ENCODE results near the gene SSBP2. TPM values are rescaled to one million over a fixed set of nuclear protein-coding genes. Genes with fewer than 3 reads are reported as not detected.
"Not testable (repeated sequence)": the region's sequence is repeated elsewhere in the genome, so short reads cannot be mapped to it uniquely, and the experiment has no call there.

Gene SSBP2
- total and polyA plus RNA-seq, 3 experiments from 2014 or later, result 9.2 to 21.8 (median 10.4) TPM

DNA sequence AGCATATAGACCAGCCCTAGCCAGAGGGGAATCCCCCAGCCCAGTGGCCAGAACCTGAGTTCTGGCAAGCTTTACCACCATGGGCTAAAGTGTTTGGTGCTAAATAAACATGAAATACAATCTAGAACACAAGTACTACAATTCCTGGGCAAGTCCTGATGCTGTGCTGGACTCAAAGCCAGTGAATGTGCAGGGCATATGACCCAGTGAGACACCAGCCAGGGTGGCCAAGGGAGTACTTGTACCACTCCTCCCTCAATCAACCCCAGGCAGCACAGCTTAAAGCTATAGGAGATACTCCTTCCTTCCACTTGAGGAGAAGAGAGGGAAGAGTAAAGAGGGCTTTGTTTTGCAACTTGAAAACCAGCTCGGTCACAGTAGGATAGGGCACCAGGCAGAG is 63.6 kb downstream of the SSBP2 start:
- CTCF ChIA-PET, result no interaction called here
- no peak overlapping the region for H3K4me3 Mint-ChIP-seq
- H3K27ac Mint-ChIP-seq, result peak overlapping the region in 1 of 8 donors; percentile 32

DNA sequence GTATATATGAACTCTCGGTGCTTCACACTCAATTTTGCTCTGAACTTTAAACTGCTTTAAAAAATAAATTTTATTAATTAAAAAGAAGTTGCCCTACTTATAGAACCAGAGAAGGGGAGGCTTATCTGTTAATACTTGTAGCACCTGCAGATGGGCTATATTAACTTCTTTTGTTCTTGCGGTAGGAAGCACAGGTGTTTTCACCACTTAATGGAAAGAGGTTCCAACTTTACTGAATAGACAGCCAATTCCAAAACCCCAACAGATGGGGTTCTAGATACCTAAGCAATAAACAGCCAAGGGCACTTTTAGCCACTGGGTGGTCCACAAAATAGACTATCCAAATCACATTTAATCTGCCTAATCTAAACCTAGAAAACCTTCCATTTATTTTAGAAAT is 65.4 kb downstream of the SSBP2 start:
- no peak for DNase-seq
- Mint-ChIP-seq H3K27me3 (no peaks in the 10 kb centered on the region), H3K36me3 (peaks cover 8 to 65% (median 29%) of the 10 kb centered on the region in 3 donors), H3K4me3 (no peak overlapping the region), H3K4me1 (peaks cover 2 to 13% (median 4%) of the 10 kb centered on the region in 3 donors), H3K27ac (no peak overlapping the region), H3K9me3 (peaks cover 14 to 44% (median 33%) of the 10 kb centered on the region in 5 donors)
- POLR2A ChIA-PET, result no interaction called here
- Histone ChIP-seq H3K4me1 (ENCODE audit: insufficient read depth, low read length) (no peaks in the 10 kb centered on the region), H3K36me3 (ENCODE audit: insufficient read depth, low read length) (no peaks in the 10 kb centered on the region), H3K4me3 (ENCODE audit: low read length) (no peak overlapping the region), H3K27me3 (ENCODE audit: insufficient read depth, low read length, poor library complexity, severe bottlenecking) (no peaks in the 10 kb centered on the region), H3K9me3 (ENCODE audit: low read length) (no peaks in the 10 kb centered on the region), H3K27ac (ENCODE audit: low read depth, low read length) (no peak overlapping the region)
- CTCF ChIA-PET, result no interaction called here

More for the DNA sequence above, 63.6 kb downstream of the SSBP2 start:
- no peaks in the 10 kb centered on the region for H3K9me3 ChIP-seq (ENCODE audit: low read length)
- peaks cover 0 to 1% of the 10 kb centered on the region in 2 donors for H3K27me3 Mint-ChIP-seq
- peaks cover 14 to 54% (median 42%) of the 10 kb centered on the region in 5 donors for H3K9me3 Mint-ChIP-seq
- H3K36me3 ChIP-seq (ENCODE audit: insufficient read depth, low read length), result no peaks in the 10 kb centered on the region
- peaks cover 6 to 68% (median 31%) of the 10 kb centered on the region in 3 donors for H3K36me3 Mint-ChIP-seq
- H3K4me1 ChIP-seq (ENCODE audit: insufficient read depth, low read length), result no peaks in the 10 kb centered on the region
- DNase-seq, result no peak
- peaks cover 2 to 14% (median 4%) of the 10 kb centered on the region in 3 donors for H3K4me1 Mint-ChIP-seq
- H3K27me3 ChIP-seq (ENCODE audit: insufficient read depth, low read length, poor library complexity, severe bottlenecking), result no peaks in the 10 kb centered on the region
- no peak overlapping the region for H3K4me3 ChIP-seq (ENCODE audit: low read length)
- POLR2A ChIA-PET, result no interaction called here
- H3K27ac ChIP-seq (ENCODE audit: low read depth, low read length), result no peak overlapping the region

DNA sequence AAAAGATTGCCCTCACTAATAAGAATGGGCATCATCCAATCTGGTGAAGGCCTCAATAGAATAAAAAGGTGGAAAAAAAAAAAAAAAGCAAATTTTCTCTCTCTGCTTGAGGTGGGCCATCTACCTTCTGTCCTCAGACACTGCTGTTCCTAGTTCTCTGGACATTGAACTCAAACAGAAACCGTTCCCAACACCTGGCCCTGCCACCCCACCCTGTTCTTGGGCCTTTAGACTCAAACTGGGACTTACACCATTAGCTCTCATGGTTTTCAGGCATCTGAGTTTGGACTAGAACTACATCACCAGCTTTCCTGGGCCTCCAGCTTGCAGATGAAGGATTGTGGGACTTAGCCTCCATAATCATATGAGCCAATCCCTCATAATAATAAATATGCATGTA is 71.0 kb downstream of the SSBP2 start:
- DNase-seq, result no peak
- Mint-ChIP-seq H3K9me3 (peaks cover 4 to 17% (median 10%) of the 10 kb centered on the region in 5 donors), H3K36me3 (peaks cover 5 to 45% (median 9%) of the 10 kb centered on the region in 3 donors), H3K4me3 (no peak overlapping the region), H3K27me3 (no peaks in the 10 kb centered on the region), H3K4me1 (peaks cover 2 to 30% (median 4%) of the 10 kb centered on the region in 3 donors), H3K27ac (no peak overlapping the region)
- no peaks in the 10 kb centered on the region for H3K36me3 ChIP-seq (ENCODE audit: insufficient read depth, low read length)
- POLR2A ChIA-PET, result no interaction called here
- H3K4me1 ChIP-seq (ENCODE audit: insufficient read depth, low read length), result no peaks in the 10 kb centered on the region
- no peaks in the 10 kb centered on the region for H3K27me3 ChIP-seq (ENCODE audit: insufficient read depth, low read length, poor library complexity, severe bottlenecking)
- CTCF ChIA-PET, result no interaction called here
- H3K4me3 ChIP-seq (ENCODE audit: low read length), result no peak overlapping the region
- no peak overlapping the region for H3K27ac ChIP-seq (ENCODE audit: low read depth, low read length)
- no peaks in the 10 kb centered on the region for H3K9me3 ChIP-seq (ENCODE audit: low read length)

DNA sequence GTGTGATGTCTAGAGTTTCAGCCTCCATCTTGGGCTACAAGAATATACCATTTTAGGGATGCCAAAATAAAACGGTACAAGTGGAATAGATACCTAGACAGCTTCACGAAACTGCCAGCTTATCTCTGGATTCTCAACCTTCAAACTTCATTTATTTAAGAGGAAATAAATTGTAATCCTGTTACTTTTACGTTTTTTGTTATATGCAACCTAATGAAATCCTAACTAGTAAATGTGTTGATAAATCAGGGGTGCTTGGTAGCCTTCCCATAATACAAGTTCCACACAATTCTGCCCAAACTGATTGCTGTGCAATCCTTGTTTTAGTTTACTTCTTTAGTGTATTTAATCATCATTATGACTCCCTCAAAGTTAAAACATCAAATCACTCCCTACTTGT is 75.5 kb downstream of the SSBP2 start:
- ChIA-PET CTCF (no interaction called here), POLR2A (no interaction called here)
- H3K9me3 Mint-ChIP-seq, result peaks cover 0 to 2% (median 0%) of the 10 kb centered on the region in 5 donors
- no peaks in the 10 kb centered on the region for H3K36me3 ChIP-seq (ENCODE audit: insufficient read depth, low read length)
- H3K27me3 ChIP-seq (ENCODE audit: insufficient read depth, low read length, poor library complexity, severe bottlenecking), result no peaks in the 10 kb centered on the region
- no peaks in the 10 kb centered on the region for H3K4me1 ChIP-seq (ENCODE audit: insufficient read depth, low read length)
- no peak overlapping the region for H3K4me3 Mint-ChIP-seq
- DNase-seq, result no peak
- no peaks in the 10 kb centered on the region for H3K9me3 ChIP-seq (ENCODE audit: low read length)
- peaks cover 0 to 19% (median 0%) of the 10 kb centered on the region in 3 donors for H3K36me3 Mint-ChIP-seq
- H3K27me3 Mint-ChIP-seq, result no peaks in the 10 kb centered on the region
- no peak overlapping the region for H3K27ac ChIP-seq (ENCODE audit: low read depth, low read length)
- H3K4me1 Mint-ChIP-seq, result peaks cover 0 to 26% (median 0%) of the 10 kb centered on the region in 3 donors
- H3K4me3 ChIP-seq (ENCODE audit: low read length), result no peak overlapping the region
- H3K27ac Mint-ChIP-seq, result no peak overlapping the region

DNA sequence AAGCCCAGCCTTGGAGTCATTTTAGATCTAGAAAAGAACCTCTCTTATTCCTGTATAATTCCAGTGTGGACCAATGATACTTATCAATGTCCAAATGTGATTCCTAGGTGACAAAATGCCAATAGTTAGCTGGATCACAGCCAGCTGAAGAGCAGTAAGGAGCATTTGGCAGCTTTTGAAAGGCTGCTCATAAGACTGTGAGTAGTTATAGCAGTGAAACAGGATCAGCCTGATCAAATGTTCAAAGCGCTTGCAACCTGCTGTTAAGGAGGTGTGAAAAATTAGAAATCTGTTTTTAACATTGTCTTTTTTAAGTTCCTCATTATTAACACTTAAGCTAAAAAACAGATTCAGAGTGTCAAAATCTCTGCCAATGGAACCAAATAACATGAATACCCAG is 85.1 kb downstream of the SSBP2 start:
- H3K4me3 ChIP-seq (ENCODE audit: low read length), result no peak overlapping the region
- no peak overlapping the region for H3K27ac Mint-ChIP-seq
- no peak overlapping the region for H3K4me3 Mint-ChIP-seq
- no peaks in the 10 kb centered on the region for H3K36me3 ChIP-seq (ENCODE audit: insufficient read depth, low read length)
- H3K4me1 ChIP-seq (ENCODE audit: insufficient read depth, low read length), result no peaks in the 10 kb centered on the region
- H3K9me3 ChIP-seq (ENCODE audit: low read length), result no peaks in the 10 kb centered on the region
- ChIA-PET POLR2A (no interaction called here), CTCF (no interaction called here)
- peaks cover 0 to 17% (median 0%) of the 10 kb centered on the region in 3 donors for H3K4me1 Mint-ChIP-seq
- no peak overlapping the region for H3K27ac ChIP-seq (ENCODE audit: low read depth, low read length)
- no peaks in the 10 kb centered on the region for H3K27me3 Mint-ChIP-seq
- peaks cover 0 to 3% (median 0%) of the 10 kb centered on the region in 5 donors for H3K9me3 Mint-ChIP-seq
- no peaks in the 10 kb centered on the region for H3K27me3 ChIP-seq (ENCODE audit: insufficient read depth, low read length, poor library complexity, severe bottlenecking)
- peaks cover 1 to 6% (median 5%) of the 10 kb centered on the region in 3 donors for H3K36me3 Mint-ChIP-seq
- no peak for DNase-seq

DNA sequence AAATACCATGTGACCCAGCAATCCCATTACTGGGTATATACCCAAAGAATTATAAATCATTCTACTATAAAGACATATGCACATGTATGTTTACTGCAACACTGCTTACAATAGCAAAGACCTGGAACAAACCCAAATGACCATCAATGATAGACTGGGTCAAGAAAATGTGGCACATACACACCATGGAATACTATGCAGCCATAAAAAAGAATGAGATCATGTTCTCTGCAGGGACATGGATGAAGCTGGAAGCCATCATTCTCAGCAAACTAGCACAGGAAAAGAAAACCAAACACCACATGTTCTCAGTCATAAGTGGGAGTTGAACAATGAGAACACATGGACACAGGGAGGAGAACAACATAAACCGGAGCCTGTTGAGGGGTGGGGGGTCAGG is 90.3 kb downstream of the SSBP2 start:
- H3K27ac ChIP-seq (ENCODE audit: low read depth, low read length); H3K9me3 ChIP-seq (ENCODE audit: low read length); DNase-seq; H3K4me3 Mint-ChIP-seq; H3K4me1 ChIP-seq (ENCODE audit: insufficient read depth, low read length); H3K36me3 ChIP-seq (ENCODE audit: insufficient read depth, low read length); H3K27ac Mint-ChIP-seq; H3K27me3 Mint-ChIP-seq; POLR2A ChIA-PET; H3K4me3 ChIP-seq (ENCODE audit: low read length); H3K9me3 Mint-ChIP-seq; CTCF ChIA-PET; H3K27me3 ChIP-seq (ENCODE audit: insufficient read depth, low read length, poor library complexity, severe bottlenecking): not testable (repeated sequence)
- Mint-ChIP-seq H3K36me3 (peaks cover 1 to 10% (median 2%) of the 10 kb centered on the region in 3 donors), H3K4me1 (peaks cover 0 to 28% (median 5%) of the 10 kb centered on the region in 3 donors)

DNA sequence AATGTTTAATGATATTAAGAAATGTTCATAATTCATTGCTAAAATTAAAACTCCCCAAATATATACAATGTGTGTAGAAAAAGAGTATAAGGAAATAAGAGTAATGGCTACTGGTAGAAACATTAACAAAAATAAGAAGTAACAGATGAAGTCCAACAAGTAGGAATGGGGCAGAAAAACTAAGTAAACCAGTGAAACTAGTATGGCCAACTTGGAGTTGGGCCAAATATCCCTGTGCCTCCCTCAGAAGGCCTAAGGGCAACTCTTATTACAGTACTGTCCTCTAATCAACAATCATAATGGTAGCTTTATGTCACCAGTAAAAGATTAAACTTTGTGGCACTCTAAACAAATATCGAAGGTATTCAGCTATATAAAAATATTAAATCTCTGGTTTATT is 93.5 kb downstream of the SSBP2 start:
- ChIA-PET CTCF (no interaction called here), POLR2A (no interaction called here)
- Mint-ChIP-seq H3K4me1 (peaks cover 0 to 31% (median 5%) of the 10 kb centered on the region in 3 donors), H3K4me3 (no peak overlapping the region), H3K36me3 (peaks cover 0 to 21% (median 6%) of the 10 kb centered on the region in 3 donors), H3K9me3 (peaks cover 0 to 9% (median 3%) of the 10 kb centered on the region in 5 donors), H3K27ac (no peak overlapping the region), H3K27me3 (no peaks in the 10 kb centered on the region)
- DNase-seq, result no peak
- Histone ChIP-seq H3K36me3 (ENCODE audit: insufficient read depth, low read length) (no peaks in the 10 kb centered on the region), H3K4me1 (ENCODE audit: insufficient read depth, low read length) (no peaks in the 10 kb centered on the region), H3K4me3 (ENCODE audit: low read length) (no peak overlapping the region), H3K27me3 (ENCODE audit: insufficient read depth, low read length, poor library complexity, severe bottlenecking) (no peaks in the 10 kb centered on the region), H3K27ac (ENCODE audit: low read depth, low read length) (no peak overlapping the region), H3K9me3 (ENCODE audit: low read length) (no peaks in the 10 kb centered on the region)

DNA sequence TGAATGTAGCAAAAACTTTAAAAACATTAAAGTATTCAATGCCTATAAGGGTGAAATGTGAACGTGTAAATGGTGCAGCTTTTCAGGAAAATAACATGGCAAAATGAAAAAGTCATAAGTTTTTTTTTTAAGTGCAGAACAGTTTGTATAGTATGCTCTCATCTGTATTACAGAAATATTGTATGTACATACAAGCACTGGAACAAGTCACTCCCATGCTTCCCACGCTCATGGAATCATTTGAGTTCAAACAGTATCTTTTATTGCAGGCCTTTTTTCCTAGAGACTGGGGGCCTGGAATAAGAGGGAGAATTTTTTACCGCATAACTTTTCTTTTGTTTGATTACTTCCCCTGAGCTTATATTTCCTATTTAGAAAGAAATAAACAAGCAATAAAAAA is 94.1 kb downstream of the SSBP2 start:
- Histone ChIP-seq H3K4me3 (ENCODE audit: low read length) (no peak overlapping the region), H3K9me3 (ENCODE audit: low read length) (no peaks in the 10 kb centered on the region), H3K27me3 (ENCODE audit: insufficient read depth, low read length, poor library complexity, severe bottlenecking) (no peaks in the 10 kb centered on the region), H3K4me1 (ENCODE audit: insufficient read depth, low read length) (no peaks in the 10 kb centered on the region), H3K27ac (ENCODE audit: low read depth, low read length) (no peak overlapping the region), H3K36me3 (ENCODE audit: insufficient read depth, low read length) (no peaks in the 10 kb centered on the region)
- H3K27ac Mint-ChIP-seq, result no peak overlapping the region
- ChIA-PET POLR2A (no interaction called here), CTCF (no interaction called here)
- peaks cover 0 to 19% (median 5%) of the 10 kb centered on the region in 3 donors for H3K36me3 Mint-ChIP-seq
- H3K27me3 Mint-ChIP-seq, result no peaks in the 10 kb centered on the region
- H3K4me1 Mint-ChIP-seq, result peaks cover 0 to 32% (median 5%) of the 10 kb centered on the region in 3 donors
- DNase-seq, result no peak
- H3K9me3 Mint-ChIP-seq, result peaks cover 0 to 9% (median 3%) of the 10 kb centered on the region in 5 donors
- no peak overlapping the region for H3K4me3 Mint-ChIP-seq

DNA sequence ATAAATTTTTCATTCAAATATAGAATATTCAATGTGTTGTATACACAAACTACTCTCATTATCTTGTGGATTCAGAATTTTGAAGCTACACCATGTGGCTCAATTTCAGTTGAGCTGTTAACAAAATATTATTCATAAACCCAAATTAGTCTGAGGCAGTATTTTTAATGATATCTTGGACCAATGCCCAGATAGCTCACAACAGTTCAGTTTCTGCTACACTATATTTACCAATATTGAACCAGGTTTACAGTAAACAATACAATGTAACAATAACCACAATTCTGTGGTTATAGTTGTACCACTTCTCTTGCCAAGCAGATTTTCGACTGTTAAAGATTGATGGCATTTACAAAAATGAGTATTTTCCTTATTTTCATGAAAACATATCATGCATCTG is 99.9 kb downstream of the SSBP2 start:
- Histone ChIP-seq H3K36me3 (ENCODE audit: insufficient read depth, low read length) (no peaks in the 10 kb centered on the region), H3K27me3 (ENCODE audit: insufficient read depth, low read length, poor library complexity, severe bottlenecking) (no peaks in the 10 kb centered on the region), H3K4me1 (ENCODE audit: insufficient read depth, low read length) (no peaks in the 10 kb centered on the region), H3K9me3 (ENCODE audit: low read length) (no peaks in the 10 kb centered on the region), H3K4me3 (ENCODE audit: low read length) (no peak overlapping the region), H3K27ac (ENCODE audit: low read depth, low read length) (no peak overlapping the region)
- Mint-ChIP-seq H3K9me3 (no peaks in the 10 kb centered on the region), H3K36me3 (peaks cover 0 to 14% (median 11%) of the 10 kb centered on the region in 3 donors), H3K27ac (no peak overlapping the region), H3K4me3 (no peak overlapping the region), H3K27me3 (no peaks in the 10 kb centered on the region), H3K4me1 (peaks cover 0 to 12% (median 0%) of the 10 kb centered on the region in 3 donors)
- CTCF ChIA-PET, result no interaction called here
- POLR2A ChIA-PET, result no interaction called here
- no peak for DNase-seq

All from CD8-positive, alpha-beta memory T cell (primary cell).